HL-60/S4 treated with phorbol 12-myristate 13-acetate at 8.2 ng/mL for 4 days and 3 days (cell line): ENCODE measurements around the gene KRT86.

Experiments
- in situ Hi-C: fragments of 300-500 bp; cut with MboI; formaldehyde crosslinking; loops from 2 replicates; pipeline ENCODE4 v1.15.0; 2022; ENCODE audit warnings: low sequenced_read_pairs

KRT86 gene

DNA sequence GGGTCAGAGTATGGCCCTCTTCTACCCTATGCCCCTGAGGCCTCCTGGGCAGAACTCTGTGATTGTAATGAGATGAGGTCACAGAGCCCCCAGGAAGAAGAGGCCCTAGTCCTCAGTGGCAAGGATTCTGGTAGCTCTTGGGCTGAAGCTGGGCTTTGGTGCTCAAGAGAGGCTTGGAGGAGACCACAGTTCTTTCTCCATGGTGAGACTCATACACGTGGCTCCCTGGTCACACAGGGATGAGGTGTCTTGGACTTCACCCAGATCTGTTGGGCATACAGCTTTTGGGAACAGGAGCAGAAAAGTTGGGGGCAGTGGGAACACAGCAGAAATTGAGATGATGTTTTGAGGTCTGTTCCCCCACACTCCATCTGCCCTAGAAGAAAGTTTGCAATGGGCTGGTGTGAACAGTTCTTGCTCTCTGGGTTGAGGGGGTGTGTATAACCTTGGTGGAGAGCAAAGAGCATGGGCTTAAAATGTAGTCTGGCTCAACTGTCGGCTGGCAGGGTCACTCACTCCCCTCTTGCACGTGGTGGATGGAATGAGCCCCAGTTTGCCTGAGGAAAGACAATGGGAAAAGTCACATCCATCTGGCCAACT is at the start of gene KRT86:
Gene KRT86 (plus strand): TSS at position 125 of the 600 bp plus-strand sequence. CDS start 27,272 bp downstream, outside the sequence.
- in situ Hi-C loops: no loop called here

GRCh38 chr12:52225752-52226151 is 48.7 kb upstream of the KRT86 start:
- in situ Hi-C loops: no loop called here

DNA sequence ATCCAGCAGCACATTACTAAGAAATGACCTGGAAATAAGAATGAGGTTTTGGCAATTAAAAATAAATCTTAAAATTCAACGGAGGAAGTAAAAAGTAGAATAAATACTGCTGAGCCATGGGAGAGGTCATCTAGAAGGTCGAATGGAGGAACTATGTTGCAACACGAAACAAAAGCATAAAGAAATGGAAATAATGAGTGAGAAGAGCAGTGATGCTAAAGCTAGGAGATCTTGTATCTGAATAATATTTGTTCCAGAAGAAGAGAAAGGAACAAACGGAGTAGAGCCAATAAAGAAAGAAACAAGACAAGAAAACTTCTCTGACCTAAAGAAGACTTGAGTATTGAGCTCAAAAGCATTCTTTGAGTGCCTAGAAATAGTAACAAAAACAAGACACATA is 48.0 kb upstream of the KRT86 start:
- in situ Hi-C loops: no loop called here

DNA sequence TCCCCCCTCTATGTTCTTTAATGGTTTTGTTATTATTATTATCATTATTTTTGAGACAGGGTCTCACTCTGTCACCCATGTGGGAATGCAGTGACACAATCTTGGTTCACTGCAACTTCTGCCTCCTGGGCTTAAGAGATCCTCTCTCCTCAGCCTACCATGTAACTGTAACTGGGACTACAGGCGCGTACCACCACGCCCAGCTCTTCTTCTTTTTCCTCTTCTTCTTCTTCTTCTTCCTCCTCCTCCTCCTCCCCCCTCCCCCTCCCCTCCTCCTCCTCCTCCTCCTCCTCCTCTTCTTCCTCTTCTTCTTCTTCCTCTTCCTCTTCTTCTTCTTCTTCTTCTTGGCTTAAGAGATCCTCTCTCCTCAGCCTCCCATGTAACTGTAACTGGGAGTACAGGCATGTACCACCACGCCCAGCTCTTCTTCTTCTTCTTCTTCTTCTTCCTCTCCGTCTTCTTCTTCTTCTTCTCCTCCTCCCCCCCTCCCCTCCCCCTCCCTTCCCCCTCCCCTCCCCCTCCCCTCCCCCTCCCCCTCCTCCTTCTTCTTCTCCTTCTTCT is 46.8 kb upstream of the KRT86 start:
- in situ Hi-C loops: no loop called here

- in situ Hi-C loops: no loop called here
Measured at GRCh38 chr12:52228366-52228765, 46.1 kb upstream of the KRT86 start.

- in situ Hi-C loops: no loop called here
Measured at GRCh38 chr12:52228931-52229330, 45.5 kb upstream of the KRT86 start.

GRCh38 chr12:52229836-52230343 is 44.6 kb upstream of the KRT86 start:
- in situ Hi-C loops: no loop called here

DNA sequence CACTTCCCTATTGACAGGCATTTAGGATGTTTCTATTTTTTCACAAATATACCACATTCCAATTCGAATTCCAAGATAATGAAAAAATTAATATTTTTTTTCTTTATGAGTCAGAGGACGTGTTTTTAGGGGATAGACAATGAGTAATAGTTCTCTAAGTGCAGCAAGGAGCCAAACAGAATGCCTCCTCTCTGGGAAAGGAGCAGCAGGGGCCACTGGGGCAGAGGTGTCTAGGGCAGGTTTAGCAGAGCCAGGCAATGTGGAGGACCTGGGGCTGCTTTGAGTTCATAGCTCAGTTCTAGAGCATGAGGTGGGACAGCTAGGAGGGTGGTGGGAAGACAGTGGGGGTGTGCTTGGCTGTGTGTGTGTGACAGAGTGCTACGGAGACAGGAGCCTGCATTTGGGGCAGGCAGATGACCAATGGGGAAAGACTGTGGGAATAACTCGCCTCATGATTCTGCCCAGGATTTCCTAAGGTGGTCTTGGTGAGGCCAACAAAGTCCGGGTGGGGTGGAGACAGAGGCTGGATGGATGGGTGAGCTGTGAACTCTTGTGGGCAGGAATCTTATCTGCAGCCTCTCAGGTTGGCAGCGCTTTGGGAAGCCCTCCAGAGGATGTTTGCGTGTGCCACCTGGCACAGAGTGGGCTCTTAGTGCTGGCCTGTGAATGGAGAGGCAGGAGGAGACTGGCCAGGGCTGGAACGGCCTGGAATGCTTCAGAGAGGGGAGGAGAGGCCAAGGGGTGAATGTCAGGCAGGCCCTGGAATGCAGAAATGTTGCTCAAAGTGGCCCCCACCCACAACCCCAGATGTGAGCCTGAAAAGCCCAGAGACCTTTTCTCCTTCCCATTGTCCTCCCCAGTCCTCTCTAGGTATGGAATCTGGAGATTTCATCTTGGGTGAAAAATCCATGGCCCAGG is 43.8 kb upstream of the KRT86 start:
- in situ Hi-C loops: no loop called here

GRCh38 chr12:52231305-52232202 is 42.9 kb upstream of the KRT86 start:
- in situ Hi-C loops: no loop called here

DNA sequence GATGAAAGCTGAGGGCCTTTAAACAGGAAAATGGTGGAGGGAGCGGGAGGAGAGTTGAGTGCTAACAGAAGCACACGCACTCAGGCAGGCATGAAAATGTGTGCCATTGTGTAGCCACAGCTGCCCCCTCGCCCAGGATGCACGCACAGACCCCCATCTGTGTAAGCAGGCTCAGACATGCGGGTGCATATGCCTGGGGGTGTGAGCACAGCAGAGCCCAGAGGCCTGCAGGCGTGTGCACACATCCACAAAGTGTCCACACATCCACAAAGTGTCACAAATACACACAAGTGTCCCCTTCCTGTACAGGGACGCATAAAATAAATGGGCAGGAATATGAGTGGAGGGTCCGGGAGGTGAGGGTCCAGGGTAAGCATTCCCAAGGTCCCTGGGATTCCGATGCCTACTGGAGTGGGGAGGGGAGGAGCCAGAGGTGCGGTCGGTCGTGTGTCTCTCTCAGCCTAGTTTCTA is 42.2 kb upstream of the KRT86 start:
- in situ Hi-C loops: no loop called here

DNA sequence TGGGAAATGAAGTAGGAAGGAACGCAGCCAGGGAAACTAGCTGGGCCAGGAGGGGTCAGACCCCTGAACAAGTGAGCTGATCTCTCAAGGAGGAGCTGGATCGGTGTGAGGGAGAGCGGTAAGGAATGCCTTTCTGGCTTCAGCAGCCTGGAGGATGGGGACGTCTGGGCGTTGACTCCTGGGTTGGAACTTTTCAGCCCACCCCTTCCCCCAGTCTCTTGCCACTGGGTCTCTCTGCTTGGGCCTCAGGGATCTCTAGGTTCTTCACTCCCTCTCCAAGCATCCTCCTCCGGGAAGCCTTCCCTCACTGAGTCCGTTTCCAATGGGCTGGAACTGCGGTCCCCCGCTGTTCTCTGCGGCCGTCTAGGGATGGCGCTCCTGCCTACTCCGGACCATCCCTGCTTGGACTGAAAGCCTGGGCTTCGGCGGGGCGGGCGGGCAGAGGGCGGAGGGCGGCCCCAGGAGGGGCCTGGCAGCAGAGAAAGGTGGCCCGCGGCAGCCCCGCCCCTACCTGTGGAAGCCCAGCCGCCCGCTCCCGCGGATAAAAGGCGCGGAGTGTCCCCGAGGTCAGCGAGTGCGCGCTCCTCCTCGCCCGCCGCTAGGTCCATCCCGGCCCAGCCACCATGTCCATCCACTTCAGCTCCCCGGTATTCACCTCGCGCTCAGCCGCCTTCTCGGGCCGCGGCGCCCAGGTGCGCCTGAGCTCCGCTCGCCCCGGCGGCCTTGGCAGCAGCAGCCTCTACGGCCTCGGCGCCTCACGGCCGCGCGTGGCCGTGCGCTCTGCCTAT is 41.6 kb upstream of the KRT86 start, which contains the start of gene KRT7:
Gene KRT7 (plus strand): TSS at position 570 of the 788 bp plus-strand sequence. CDS start 54 bp downstream, at position 624.
- in situ Hi-C loops: no loop called here

GRCh38 chr12:52233462-52234207 is 40.8 kb upstream of the KRT86 start:
- in situ Hi-C loops: no loop called here

GRCh38 chr12:52234223-52234810 is 40.1 kb upstream of the KRT86 start:
- in situ Hi-C loops: no loop called here

- in situ Hi-C loops: no loop called here
Measured at GRCh38 chr12:52235001-52235764, 39.3 kb upstream of the KRT86 start.

DNA sequence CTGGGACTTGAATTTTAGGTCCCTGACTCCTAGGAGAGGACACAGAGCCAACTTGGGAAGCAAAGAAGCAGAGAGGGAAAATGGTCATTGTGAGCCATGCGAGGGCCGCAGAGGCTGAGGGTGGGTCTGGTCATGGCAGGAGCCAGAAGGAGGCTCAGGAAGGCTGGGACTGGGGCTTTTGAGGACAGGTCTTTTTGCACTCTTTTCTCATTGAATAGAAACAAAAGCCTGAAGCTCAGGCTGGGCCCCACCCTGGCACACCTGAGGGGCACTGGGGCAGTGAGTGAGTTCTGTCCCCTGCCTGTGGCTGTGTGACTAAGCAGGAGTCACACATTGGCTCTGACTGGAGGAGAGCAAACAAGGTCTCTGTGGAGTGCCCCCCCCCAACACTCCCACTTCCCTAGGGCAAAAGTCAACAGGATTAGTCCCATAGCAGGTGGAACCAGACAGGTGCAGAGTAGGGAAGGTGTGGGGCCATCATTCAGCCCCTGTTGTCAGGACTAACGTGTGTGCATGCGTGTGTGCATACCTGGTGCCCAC is 38.6 kb upstream of the KRT86 start:
- in situ Hi-C loops: no loop called here

GRCh38 chr12:52236386-52237050 is 37.9 kb upstream of the KRT86 start:
- in situ Hi-C loops: no loop called here

- in situ Hi-C loops: no loop called here
Measured at GRCh38 chr12:52238207-52238840, 36.1 kb upstream of the KRT86 start.
